CD4-positive, CD25-positive, alpha-beta regulatory T cell (primary cell): ENCODE results near the gene ITGAL. TPM values are rescaled to one million over a fixed set of nuclear protein-coding genes. Genes with fewer than 3 reads are reported as not detected.

ENCODE experiments used
- ATAC-seq, 2 donors: fragments of 150-1000 bp; cut with Tn5 transposase; one replicate each; pipeline ENCODE4 v1.10.0; 2021; ENCODE audit warnings: low read depth in 2 of 2, moderate number of reproducible peaks in 2 of 2, moderate library complexity in 1 of 2
- DNase-seq, 3 donors: peaks; one replicate each; pipeline versions ENCODE4 v3.0.0 to v3.0.0-alpha.2; 2012 to 2022; ENCODE audit warnings: mixed read lengths in 1 of 3
- H3K27ac ChIP-seq: one replicate; pipeline ENCODE4 v1.7.0; 2013; ENCODE audit warnings: mild to moderate bottlenecking, low read length; ENCODE audit not compliant: insufficient read depth, poor library complexity, severe bottlenecking
- H3K27me3 ChIP-seq: one replicate; pipeline ENCODE4 v1.7.0; 2013; ENCODE audit warnings: low read length; ENCODE audit not compliant: control insufficient read depth, insufficient read depth
- H3K36me3 ChIP-seq: one replicate; pipeline ENCODE4 v1.7.0; 2013; ENCODE audit warnings: mild to moderate bottlenecking, low read length, moderate library complexity; ENCODE audit not compliant: control insufficient read depth, insufficient read depth
- H3K4me1 ChIP-seq: 2 replicates; pipeline ENCODE4 v1.7.0; 2013; ENCODE audit warnings: mild to moderate bottlenecking, low read length; ENCODE audit not compliant: insufficient read depth, control insufficient read depth, poor library complexity, severe bottlenecking
- H3K4me3 ChIP-seq: one replicate; pipeline ENCODE4 v1.7.0; 2013; ENCODE audit warnings: low read depth, mild to moderate bottlenecking, low read length, moderate library complexity
- H3K9me3 ChIP-seq, 2 experiments: 1 replicate in 1 of 2; 2 replicates in 1 of 2; pipeline ENCODE4 v1.7.0; 2013; ENCODE audit warnings: low read length in 2 of 2, mild to moderate bottlenecking in 1 of 2, moderate library complexity in 1 of 2; ENCODE audit not compliant: control insufficient read depth in 2 of 2
- H3K27ac Mint-ChIP-seq, 3 donors: one replicate each; pipeline ENCODE4 v1.8.0; 2020 to 2022; ENCODE audit warnings: mild to moderate bottlenecking in 3 of 3, mixed read lengths in 3 of 3, moderate library complexity in 2 of 3
- H3K27me3 Mint-ChIP-seq: one replicate; pipeline ENCODE4 v1.8.0; 2022; ENCODE audit warnings: mild to moderate bottlenecking, mixed read lengths
- H3K36me3 Mint-ChIP-seq: one replicate; pipeline ENCODE4 v1.8.0; 2020; ENCODE audit warnings: mixed read lengths
- H3K4me1 Mint-ChIP-seq, 4 donors: one replicate each; pipeline ENCODE4 v1.8.0; 2020 to 2022; ENCODE audit warnings: mixed read lengths in 4 of 4, mild to moderate bottlenecking in 1 of 4
- H3K4me3 Mint-ChIP-seq, 4 donors: one replicate each; pipeline ENCODE4 v1.8.0; 2020 to 2022; ENCODE audit warnings: mild to moderate bottlenecking in 4 of 4, mixed read lengths in 4 of 4, moderate library complexity in 3 of 4
- H3K9me3 Mint-ChIP-seq, 7 donors: one replicate each; pipeline ENCODE4 v1.8.0; 2020 to 2022; ENCODE audit warnings: mixed read lengths in 7 of 7, mild to moderate bottlenecking in 3 of 7, moderate library complexity in 2 of 7
- polyA plus RNA-seq, 4 donors: library from polyadenylated mRNA; unstranded; fragments of 300-500 nt; fragmentation: Illumina TruSeq; gene quantifications; one replicate each; pipeline ENCODE4 v1.2.3, GENCODE V29; 2021
- total RNA-seq: library from RNA; stranded (reverse); gene quantifications from one replicate; pipeline ENCODE4 v1.2.3, GENCODE V29; 2022

ITGAL gene
- total and polyA plus RNA-seq, 5 donors from 2014 or later: 106 to 393 (median 125) TPM

DNA sequence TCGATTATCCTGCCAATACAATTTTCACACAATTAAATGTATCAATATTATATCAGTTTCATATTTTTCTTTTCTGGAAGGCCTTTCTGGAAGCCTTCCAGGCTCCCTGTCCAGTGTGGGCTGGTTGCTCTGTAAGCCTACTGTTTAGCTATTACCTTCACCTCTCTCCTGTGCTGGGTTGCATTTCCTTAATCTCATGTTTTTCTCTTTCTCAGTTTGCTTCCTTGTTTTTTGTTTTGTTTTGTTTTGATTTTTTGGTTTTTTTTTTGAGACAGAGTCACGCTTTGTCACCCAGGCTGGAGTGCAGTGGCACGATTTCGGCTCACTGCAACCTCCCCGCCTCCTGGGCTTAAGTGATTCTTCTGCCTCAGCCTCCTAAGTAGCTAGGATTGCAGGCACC is 33.7 kb upstream of the ITGAL start:
- Histone ChIP-seq H3K36me3 (peaks cover 4% of the 10 kb centered on the region), H3K27me3 (no peaks in the 10 kb centered on the region), H3K4me1 (peaks cover 6% of the 10 kb centered on the region), H3K9me3 (no peaks in the 10 kb centered on the region), H3K27ac (no peak overlapping the region), H3K4me3 (no peak overlapping the region)
- Mint-ChIP-seq H3K4me1 (peaks cover 9 to 38% (median 19%) of the 10 kb centered on the region in 4 donors), H3K9me3 (no peaks in the 10 kb centered on the region), H3K36me3 (peaks cover 9% of the 10 kb centered on the region), H3K27me3 (no peaks in the 10 kb centered on the region), H3K4me3 (no peak overlapping the region), H3K27ac (no peak overlapping the region)
- ATAC-seq (no peak), DNase-seq (no peak)

DNA sequence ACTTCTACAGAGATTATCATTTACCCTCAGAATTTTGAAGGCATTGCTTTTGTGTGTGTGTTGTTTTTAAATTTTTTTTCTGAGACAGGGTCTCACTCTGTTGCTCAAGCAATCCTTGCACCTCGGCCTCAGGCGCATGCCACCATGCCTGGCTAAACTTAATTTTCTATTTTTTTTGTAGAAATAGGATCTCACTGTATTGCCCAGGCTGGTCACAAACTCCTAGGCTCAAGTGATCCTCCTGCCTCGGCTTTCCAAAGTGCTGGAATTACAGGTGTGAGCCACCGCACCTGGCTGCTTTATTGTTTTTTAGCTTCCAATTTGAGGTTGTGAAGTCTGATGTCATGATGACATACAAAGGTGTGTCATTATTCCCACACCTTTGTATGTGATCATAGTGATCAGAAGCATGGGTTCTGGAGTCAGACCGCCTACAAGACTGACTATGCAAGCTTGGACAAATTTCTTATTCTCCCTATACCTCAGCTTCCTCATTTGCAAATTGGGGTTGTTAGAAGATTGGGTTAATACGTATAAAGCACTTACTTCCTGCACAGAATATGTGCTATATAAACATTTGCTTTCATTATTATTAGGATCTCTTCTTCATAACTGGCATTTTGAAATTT is 32.7 kb upstream of the ITGAL start:
- DNase-seq (no peak), ATAC-seq (no peak)
- Histone ChIP-seq H3K4me3 (no peak overlapping the region), H3K4me1 (peaks cover 16% of the 10 kb centered on the region), H3K27me3 (no peaks in the 10 kb centered on the region), H3K36me3 (peaks cover 4% of the 10 kb centered on the region), H3K9me3 (no peaks in the 10 kb centered on the region), H3K27ac (no peak overlapping the region)
- Mint-ChIP-seq H3K4me3 (no peak overlapping the region), H3K4me1 (peaks cover 6 to 35% (median 22%) of the 10 kb centered on the region in 4 donors), H3K9me3 (no peaks in the 10 kb centered on the region), H3K27me3 (no peaks in the 10 kb centered on the region), H3K27ac (no peak overlapping the region), H3K36me3 (peaks cover 12% of the 10 kb centered on the region)

DNA sequence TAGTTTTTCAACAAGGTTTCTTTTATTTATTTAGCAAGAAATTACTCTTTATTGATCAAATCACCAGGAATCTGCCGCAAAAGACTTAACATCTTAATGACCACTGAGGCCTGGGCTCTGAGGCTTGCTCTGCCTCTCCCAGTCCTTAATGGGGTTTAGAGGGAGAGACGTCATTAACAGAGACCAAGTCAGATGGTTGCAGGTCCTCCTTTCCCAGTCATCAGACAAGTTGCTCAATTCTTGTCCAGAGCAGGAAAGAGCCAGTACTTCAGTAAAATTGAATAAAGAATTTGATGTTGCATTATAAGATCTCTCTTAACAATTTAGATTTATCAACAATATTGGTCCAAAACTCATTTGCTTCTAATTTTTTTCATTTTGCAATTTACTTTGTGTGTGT is 28.9 kb upstream of the ITGAL start:
- Mint-ChIP-seq H3K27me3 (peaks cover 5% of the 10 kb centered on the region), H3K9me3 (no peaks in the 10 kb centered on the region), H3K4me3 (peak overlapping the region; percentile 90 to 97 (median 94)), H3K4me1 (peaks cover 12 to 50% (median 30%) of the 10 kb centered on the region in 4 donors), H3K36me3 (peaks cover 12% of the 10 kb centered on the region), H3K27ac (peak overlapping the region; percentile 20 to 68 (median 32))
- H3K27me3 ChIP-seq: no peaks in the 10 kb centered on the region
- H3K4me3 ChIP-seq: peak overlapping the region; percentile 92
- peaks cover 4% of the 10 kb centered on the region for H3K36me3 ChIP-seq
- H3K27ac ChIP-seq: no peak overlapping the region
- DNase-seq (no peak), ATAC-seq (no peak)
- peaks cover 31% of the 10 kb centered on the region for H3K4me1 ChIP-seq
- no peaks in the 10 kb centered on the region for H3K9me3 ChIP-seq

DNA sequence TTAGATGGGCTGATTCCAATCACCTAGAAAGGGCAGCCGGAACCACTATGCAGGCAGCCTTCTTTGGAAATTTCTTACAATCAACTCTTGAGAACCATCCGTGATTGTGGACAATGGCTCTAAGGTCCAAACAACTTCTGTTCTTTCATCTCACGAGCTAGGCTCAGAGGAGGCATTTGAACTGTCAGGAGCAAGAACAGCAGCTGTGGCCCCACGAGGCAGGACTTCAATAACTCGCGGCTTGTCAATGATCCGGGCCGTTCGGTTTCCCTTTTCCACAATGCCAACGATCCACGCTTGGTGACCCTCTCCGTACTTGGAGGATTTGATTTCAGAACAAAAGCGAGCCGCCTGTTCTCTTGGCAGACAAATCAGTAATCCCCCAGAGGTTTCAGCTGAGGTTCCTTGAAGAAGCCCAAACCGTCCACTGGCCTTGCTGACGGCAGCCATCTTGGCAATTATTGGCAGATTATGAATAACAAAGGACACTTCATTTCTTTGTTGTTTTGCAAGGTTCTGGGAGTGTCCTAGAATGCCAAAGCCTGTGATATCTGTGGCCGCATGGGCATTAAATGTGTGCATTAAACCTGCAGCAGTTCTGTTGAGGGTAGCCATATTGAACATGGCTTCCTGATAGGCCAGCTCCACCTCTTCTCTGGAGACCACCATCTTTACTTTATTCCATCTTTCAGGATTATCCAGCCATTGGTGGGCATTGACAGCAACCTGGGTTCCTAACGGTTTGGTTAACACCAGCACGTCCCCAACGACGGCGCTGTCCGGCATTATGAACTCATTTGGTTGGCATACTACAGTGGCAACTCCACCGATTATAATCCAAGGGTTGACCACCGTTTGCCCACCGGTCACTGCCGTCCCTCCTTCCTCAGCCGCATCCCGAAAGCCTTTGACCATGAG is 28.1 kb upstream of the ITGAL start:
- Histone ChIP-seq H3K4me1 (peaks cover 33% of the 10 kb centered on the region), H3K9me3 (no peaks in the 10 kb centered on the region), H3K4me3 (peak overlapping the region; percentile 92), H3K36me3 (peaks cover 4% of the 10 kb centered on the region), H3K27me3 (no peaks in the 10 kb centered on the region), H3K27ac (peak overlapping the region; percentile 90)
- H3K4me3 Mint-ChIP-seq: peak overlapping the region; percentile 91 to 100 (median 97)
- no peak for DNase-seq
- peaks cover 12 to 51% (median 30%) of the 10 kb centered on the region in 4 donors for H3K4me1 Mint-ChIP-seq
- H3K27me3 Mint-ChIP-seq: peaks cover 5% of the 10 kb centered on the region
- peaks cover 12% of the 10 kb centered on the region for H3K36me3 Mint-ChIP-seq
- H3K9me3 Mint-ChIP-seq: no peaks in the 10 kb centered on the region
- H3K27ac Mint-ChIP-seq: peak overlapping the region in 2 of 3 donors; percentile 79 to 92
- no peak for ATAC-seq

DNA sequence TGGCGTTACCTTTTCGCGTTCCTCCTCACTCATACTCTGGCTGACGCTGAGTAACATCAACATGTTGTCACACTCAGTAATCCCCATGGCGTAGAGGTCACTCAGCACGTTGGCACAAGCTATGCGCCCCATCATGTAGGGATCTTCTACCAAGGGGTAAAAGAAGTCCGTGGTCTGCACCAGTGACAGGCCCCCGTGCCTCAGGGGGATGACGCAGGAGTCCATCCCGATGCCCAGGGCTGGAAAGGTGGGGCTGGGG is 27.5 kb upstream of the ITGAL start:
- H3K9me3 Mint-ChIP-seq: no peaks in the 10 kb centered on the region
- H3K27me3 ChIP-seq: no peaks in the 10 kb centered on the region
- no peak for ATAC-seq
- H3K27ac Mint-ChIP-seq: peak overlapping the region in 2 of 3 donors; percentile 79 to 92
- H3K4me3 Mint-ChIP-seq: peak overlapping the region; percentile 91 to 100 (median 97)
- no peaks in the 10 kb centered on the region for H3K9me3 ChIP-seq
- H3K27ac ChIP-seq: peak overlapping the region; percentile 90
- H3K27me3 Mint-ChIP-seq: peaks cover 5% of the 10 kb centered on the region
- peaks cover 16 to 48% (median 33%) of the 10 kb centered on the region in 4 donors for H3K4me1 Mint-ChIP-seq
- H3K4me3 ChIP-seq: peak overlapping the region; percentile 92
- H3K36me3 ChIP-seq: peaks cover 4% of the 10 kb centered on the region
- peaks cover 12% of the 10 kb centered on the region for H3K36me3 Mint-ChIP-seq
- no peak for DNase-seq
- peaks cover 38% of the 10 kb centered on the region for H3K4me1 ChIP-seq

DNA sequence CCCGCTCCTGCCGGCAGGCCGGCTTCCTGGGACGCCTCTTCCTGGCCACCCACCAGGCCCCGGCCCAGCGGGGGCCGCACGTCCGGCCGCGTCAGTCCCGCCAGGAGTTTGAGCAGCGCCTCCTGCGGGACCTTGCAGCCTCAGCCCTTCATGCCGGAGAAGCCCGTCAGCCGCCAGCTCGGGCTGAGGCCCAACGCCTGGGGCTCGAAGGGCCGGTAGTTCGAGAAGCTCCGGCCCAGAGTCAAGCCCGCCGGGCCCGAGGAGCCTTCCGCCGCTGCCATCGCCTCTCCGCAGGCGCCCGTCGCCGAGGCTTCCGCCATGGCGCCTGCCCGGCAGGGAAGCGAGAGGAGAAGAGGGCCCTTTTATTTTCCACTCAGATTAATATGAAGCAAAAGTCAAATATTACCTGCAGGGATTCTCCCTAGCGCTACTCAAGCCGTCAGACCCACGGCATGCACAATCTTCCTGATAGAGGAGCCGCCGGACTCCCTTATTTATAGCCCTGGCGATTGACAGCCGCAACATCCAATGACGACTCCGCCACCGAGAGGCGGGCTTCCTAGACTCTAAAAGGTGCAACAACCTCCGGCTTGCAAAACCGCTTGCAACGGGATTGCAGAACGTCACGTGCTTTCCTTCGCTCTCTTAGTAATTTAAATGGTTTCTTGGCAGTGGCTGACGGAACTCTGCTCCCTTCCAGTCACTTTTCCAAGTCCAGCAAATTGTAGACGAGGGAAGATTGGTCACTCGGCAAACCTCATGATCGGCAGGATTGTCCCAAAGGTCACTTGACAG is 26.9 kb upstream of the ITGAL start, which contains the start of gene SEPHS2:
Gene SEPHS2, minus strand, starts transcription at position 467 of the 795 bp plus-strand sequence. Its CDS starts 147 bp downstream, at position 320.
- Histone ChIP-seq H3K4me3 (peak within 1 kb of the TSS; percentile 92), H3K36me3 (peaks cover 4% of the 10 kb centered on the region), H3K27ac (peak within 1 kb of the TSS; percentile 90), H3K4me1 (peaks cover 42% of the 10 kb centered on the region), H3K27me3 (no peaks in the 10 kb centered on the region), H3K9me3 (no peaks in the 10 kb centered on the region)
- peak within 1 kb of the TSS; percentile 91 to 100 (median 97) for H3K4me3 Mint-ChIP-seq
- DNase-seq (peak; percentile 91 to 98 (median 94)), ATAC-seq (peak; percentile 92 to 93)
- H3K27ac Mint-ChIP-seq: peak within 1 kb of the TSS; percentile 92 to 100 (median 96)
- H3K4me1 Mint-ChIP-seq: peaks cover 16 to 46% (median 32%) of the 10 kb centered on the region in 4 donors
- no peaks in the 10 kb centered on the region for H3K9me3 Mint-ChIP-seq
- H3K36me3 Mint-ChIP-seq: peaks cover 12% of the 10 kb centered on the region
- peaks cover 5% of the 10 kb centered on the region for H3K27me3 Mint-ChIP-seq

DNA sequence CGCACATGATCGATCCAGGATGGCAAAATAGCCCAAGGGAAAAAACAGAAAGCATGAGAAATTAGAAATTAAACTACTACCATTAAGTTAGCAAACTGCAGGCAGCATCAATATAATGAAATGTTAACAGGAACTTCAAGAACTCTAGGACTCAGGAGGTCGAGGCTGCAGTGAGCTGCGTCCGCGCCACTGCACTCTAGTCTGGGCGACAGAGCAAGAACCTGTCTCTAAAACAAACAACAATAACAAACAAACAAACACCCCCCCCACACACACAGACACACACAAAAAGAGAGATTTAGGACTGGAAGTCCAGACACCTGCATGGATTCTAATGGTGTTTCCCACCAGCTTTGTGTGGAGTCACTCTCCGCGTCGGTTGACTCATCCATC is 26.3 kb upstream of the ITGAL start:
- H3K36me3 Mint-ChIP-seq: peaks cover 12% of the 10 kb centered on the region
- Histone ChIP-seq H3K4me1 (peaks cover 42% of the 10 kb centered on the region), H3K36me3 (peaks cover 4% of the 10 kb centered on the region), H3K27ac (peak overlapping the region; percentile 90), H3K27me3 (no peaks in the 10 kb centered on the region), H3K9me3 (no peaks in the 10 kb centered on the region), H3K4me3 (peak overlapping the region; percentile 92)
- peaks cover 16 to 50% (median 31%) of the 10 kb centered on the region in 4 donors for H3K4me1 Mint-ChIP-seq
- peaks cover 5% of the 10 kb centered on the region for H3K27me3 Mint-ChIP-seq
- H3K4me3 Mint-ChIP-seq: peak overlapping the region; percentile 91 to 100 (median 97)
- ATAC-seq: no peak
- DNase-seq: no peak
- peak overlapping the region; percentile 92 to 100 (median 96) for H3K27ac Mint-ChIP-seq
- H3K9me3 Mint-ChIP-seq: no peaks in the 10 kb centered on the region
